Chondrocyte (in vitro differentiated cells): ENCODE data around the gene KRT40. TPM values are rescaled to one million over a fixed set of nuclear protein-coding genes. Genes with fewer than 3 reads are reported as not detected.

ENCODE experiments used
- DNase-seq: peaks from one replicate; pipeline ENCODE4 v3.0.0; 2021; ENCODE audit warnings: mixed read lengths, low spot score
- H3K27ac Mint-ChIP-seq: one replicate; pipeline ENCODE4 v1.8.0; 2021; ENCODE audit warnings: mild to moderate bottlenecking, moderate library complexity, mixed read lengths; ENCODE audit not compliant: unreplicated experiment
- H3K27me3 Mint-ChIP-seq: 2 replicates; pipeline ENCODE4 v1.8.0; 2021; ENCODE audit warnings: low read depth, mixed read lengths
- H3K36me3 Mint-ChIP-seq: 2 replicates; pipeline ENCODE4 v1.8.0; 2021; ENCODE audit warnings: low read depth, mixed read lengths
- H3K4me1 Mint-ChIP-seq: 2 replicates; pipeline ENCODE4 v1.8.0; 2021; ENCODE audit warnings: low read depth, mild to moderate bottlenecking, mixed read lengths
- H3K4me3 Mint-ChIP-seq: one replicate; pipeline ENCODE4 v1.8.0; 2021; ENCODE audit warnings: mild to moderate bottlenecking, moderate library complexity, mixed read lengths; ENCODE audit not compliant: unreplicated experiment
- H3K9me3 Mint-ChIP-seq: 2 replicates; pipeline ENCODE4 v1.8.0; 2021; ENCODE audit warnings: low read depth, mixed read lengths
- CTCF ChIP-seq: fragments of 200-600 bp; sonication (generic); IDR thresholded peaks from 2 replicates; pipeline ENCODE4 v1.5.0; 2021; ENCODE audit warnings: antibody characterized with exemption, mild to moderate bottlenecking, moderate library complexity
- total RNA-seq: library from RNA; stranded (reverse); gene quantifications from 3 replicates; pipeline ENCODE4 v1.2.1, GENCODE V29; 2021

The KRT40 gene
- total RNA-seq, 1 donor from 2014 or later = not detected

GRCh38 chr17:40936437-40936971 lies 47.6 kb downstream of the KRT40 start:
- Mint-ChIP-seq H3K27ac (no peak overlapping the region), H3K9me3 (no peaks in the 10 kb centered on the region), H3K4me3 (no peak overlapping the region), H3K36me3 (no peaks in the 10 kb centered on the region), H3K4me1 (peaks cover 5% of the 10 kb centered on the region), H3K27me3 (no peaks in the 10 kb centered on the region)
- DNase-seq = no peak
- no peak for TF ChIP-seq CTCF

GRCh38 chr17:40935624-40936023 lies 48.5 kb downstream of the KRT40 start:
- Mint-ChIP-seq H3K36me3 (no peaks in the 10 kb centered on the region), H3K4me3 (no peak overlapping the region), H3K27me3 (no peaks in the 10 kb centered on the region), H3K9me3 (no peaks in the 10 kb centered on the region), H3K4me1 (peaks cover 5% of the 10 kb centered on the region), H3K27ac (no peak overlapping the region)
- no peak for TF ChIP-seq CTCF
- no peak for DNase-seq

GRCh38 chr17:40932608-40933007 lies 51.5 kb downstream of the KRT40 start:
- no peak for TF ChIP-seq CTCF
- H3K9me3 Mint-ChIP-seq = no peaks in the 10 kb centered on the region

GRCh38 chr17:40931311-40931710 lies 52.8 kb downstream of the KRT40 start:
- Mint-ChIP-seq H3K4me1 (no peaks in the 10 kb centered on the region), H3K27ac (no peak overlapping the region), H3K36me3 (no peaks in the 10 kb centered on the region), H3K4me3 (no peak overlapping the region), H3K9me3 (no peaks in the 10 kb centered on the region), H3K27me3 (no peaks in the 10 kb centered on the region)
- no peak for DNase-seq
- no peak for TF ChIP-seq CTCF

More at GRCh38 chr17:40932608-40933007, 51.5 kb downstream of the KRT40 start:
- no peaks in the 10 kb centered on the region for H3K27me3 Mint-ChIP-seq
- no peak for DNase-seq
- H3K36me3 Mint-ChIP-seq = no peaks in the 10 kb centered on the region
- H3K4me3 Mint-ChIP-seq = no peak overlapping the region
- no peak overlapping the region for H3K27ac Mint-ChIP-seq
- H3K4me1 Mint-ChIP-seq = peaks cover 4% of the 10 kb centered on the region

Other genes with a start within 250 kb of the KRT40 start
- gene KRT25, start 229.0 kb downstream of the KRT40 start, total RNA-seq = not detected in 3 replicates
- gene KRT26, start 212.1 kb downstream of the KRT40 start, total RNA-seq = not detected in 3 replicates
- gene KRT27, start 201.8 kb downstream of the KRT40 start, total RNA-seq = not detected in 3 replicates
- not detected in 3 replicates for gene KRT28, start 184.4 kb downstream of the KRT40 start, total RNA-seq
- 52.9 to 80.2 TPM (median 55.0 TPM) in 3 replicates for gene KRT10, start 161.7 kb downstream of the KRT40 start, total RNA-seq
- not detected in 3 replicates for gene KRT12, start 117.1 kb downstream of the KRT40 start, total RNA-seq
- gene KRT20, start 99.1 kb downstream of the KRT40 start, total RNA-seq = not detected in 3 replicates
- gene KRT23, start 46.7 kb downstream of the KRT40 start, total RNA-seq = not detected in 3 replicates
- not detected in 3 replicates for gene KRT39, start 17.4 kb downstream of the KRT40 start, total RNA-seq
- gene KRTAP3-3, start 9.8 kb upstream of the KRT40 start, total RNA-seq = not detected in 3 replicates
- not detected in 3 replicates for gene KRTAP3-2, start 15.6 kb upstream of the KRT40 start, total RNA-seq
- not detected in 3 replicates for gene KRTAP3-1, start 24.8 kb upstream of the KRT40 start, total RNA-seq
- not detected in 3 replicates for gene KRTAP1-5, start 42.9 kb upstream of the KRT40 start, total RNA-seq
- not detected in 3 replicates for gene KRTAP1-4, start 45.9 kb upstream of the KRT40 start, total RNA-seq
- not detected in 3 replicates for gene KRTAP1-3, start 50.5 kb upstream of the KRT40 start, total RNA-seq
- not detected in 3 replicates for gene KRTAP1-1, start 57.1 kb upstream of the KRT40 start, total RNA-seq
- not detected in 3 replicates for gene KRTAP2-1, start 63.0 kb upstream of the KRT40 start, total RNA-seq
- gene KRTAP2-2, start 70.9 kb upstream of the KRT40 start, total RNA-seq = not detected in 3 replicates
- gene KRTAP2-3, start 75.8 kb upstream of the KRT40 start, total RNA-seq = not detected in 3 replicates
- not detected in 3 replicates for gene KRTAP2-4, start 81.6 kb upstream of the KRT40 start, total RNA-seq
- not detected in 3 replicates for gene KRTAP4-7, start 99.8 kb upstream of the KRT40 start, total RNA-seq
- not detected in 3 replicates for gene KRTAP4-8, start 113.8 kb upstream of the KRT40 start, total RNA-seq
- gene KRTAP4-16, start 117.9 kb upstream of the KRT40 start, total RNA-seq = not detected in 3 replicates
- gene KRTAP4-9, start 121.1 kb upstream of the KRT40 start, total RNA-seq = not detected in 3 replicates
- gene KRTAP4-11, start 134.0 kb upstream of the KRT40 start, total RNA-seq = not detected in 3 replicates
- gene KRTAP4-12, start 139.9 kb upstream of the KRT40 start, total RNA-seq = not detected in 3 replicates
- gene KRTAP4-6, start 156.2 kb upstream of the KRT40 start, total RNA-seq = not detected in 3 replicates
- not detected in 3 replicates for gene KRTAP4-5, start 165.5 kb upstream of the KRT40 start, total RNA-seq
- not detected in 3 replicates for gene KRTAP4-4, start 176.4 kb upstream of the KRT40 start, total RNA-seq
- not detected in 3 replicates for gene KRTAP4-3, start 183.9 kb upstream of the KRT40 start, total RNA-seq
- not detected in 3 replicates for gene KRTAP4-2, start 193.9 kb upstream of the KRT40 start, total RNA-seq
- gene KRTAP4-1, start 200.6 kb upstream of the KRT40 start, total RNA-seq = not detected in 3 replicates
- gene KRTAP9-1, start 205.6 kb upstream of the KRT40 start, total RNA-seq = not detected in 3 replicates
- not detected in 3 replicates for gene KRTAP9-2, start 242.3 kb upstream of the KRT40 start, total RNA-seq
- not detected in 3 replicates for gene KRTAP9-3, start 248.1 kb upstream of the KRT40 start, total RNA-seq